HCT116 (cell line): ENCODE measurements around the gene CDH2. TPM values are rescaled to one million over a fixed set of nuclear protein-coding genes. Genes with fewer than 3 reads are reported as not detected.

Source experiments
- ATAC-seq: fragments of 200-7000 bp; cut with Tn5 transposase; 2 replicates; pipeline ENCODE4 v1.9.1; 2020; ENCODE audit warnings: mild to moderate bottlenecking, moderate library complexity
- BruUV-seq: library from RNA; stranded (reverse); fragments of 400-500 nt; replicated peaks from 2 replicates; lab custom pipeline; 2021; lab: Mats Ljungman, UMichigan
- CTCF ChIA-PET: fragments of 300-600 bp; sonication (Branson Sonifier 250); formaldehyde crosslinking; loops from one replicate; lab custom pipeline; 2021; ENCODE audit warnings: antibody characterized with exemption; lab: Charles Lee
- POLR2A ChIA-PET: fragments of 300-600, 350-600 bp; sonication (Branson Sonifier 250); formaldehyde crosslinking; loops from one replicate; lab custom pipeline; 2021; ENCODE audit warnings: antibody characterized with exemption; lab: Charles Lee
- RAD21 ChIA-PET, 2 experiments: fragments of 300-600 bp; sonication (Branson Sonifier 250); formaldehyde crosslinking; loops; one replicate each; lab custom pipeline; 2023; ENCODE audit warnings: low total read pairs in 2 of 2; ENCODE audit not compliant: uncharacterized antibody in 2 of 2, unreplicated experiment in 2 of 2, low non-redundant PET in 1 of 2; lab: Charles Lee
- DNase-seq: peaks from one replicate; pipeline ENCODE4 v3.0.0-alpha.2; 2010; ENCODE audit warnings: low read depth, low spot score
- H2AFZ ChIP-seq: fragments of 200-600 bp; shearing (Covaris generic), sonication (generic); 2 replicates; pipeline ENCODE4 v1.6.1; 2017; ENCODE audit warnings: low read depth, mixed run types, mixed read lengths, antibody characterized with exemption, low read length; ENCODE audit not compliant: poor library complexity, severe bottlenecking
- H3K27ac ChIP-seq: 2 replicates; pipeline ENCODE4 v1.5.1; 2012; ENCODE audit warnings: low read depth, low read length
- H3K27me3 ChIP-seq: fragments of 200-600 bp; sonication (generic); 2 replicates; pipeline ENCODE4 v1.6.1; 2016; ENCODE audit warnings: mixed run types, low read length, mixed read lengths; ENCODE audit not compliant: insufficient read depth
- H3K36me3 ChIP-seq, 2 experiments: fragments of 200-500 bp in 1 of 2; fragments of 200-600 bp in 1 of 2; sonication (Bioruptor generic) in 1 of 2; sonication (generic) in 1 of 2; 2 replicates each; pipeline versions ENCODE4 v1.5.1 to v1.6.1; 2014 to 2016; ENCODE audit warnings: low read length in 2 of 2, inconsistent platforms in 1 of 2, mixed read lengths in 1 of 2, mixed run types in 1 of 2; ENCODE audit not compliant: insufficient read depth in 2 of 2, control insufficient read depth in 1 of 2
- H3K4me1 ChIP-seq, 2 experiments: fragments of 200-600 bp in 1 of 2; sonication (generic) in 1 of 2; 2 replicates each; pipeline versions ENCODE4 v1.5.1 to v1.6.1; 2012 to 2017; ENCODE audit warnings: low read length in 2 of 2, inconsistent platforms in 1 of 2, mild to moderate bottlenecking in 1 of 2, mixed read lengths in 1 of 2, mixed run types in 1 of 2, moderate library complexity in 1 of 2; ENCODE audit not compliant: insufficient read depth in 2 of 2, control insufficient read depth in 1 of 2
- H3K4me2 ChIP-seq: fragments of 200-600 bp; sonication (generic); 2 replicates; pipeline ENCODE4 v1.6.1; 2017; ENCODE audit warnings: mixed run types, low read length, mixed read lengths
- H3K4me3 ChIP-seq, 2 experiments: fragments of 200-600 bp in 1 of 2; sonication (generic) in 1 of 2; replicated peaks in 1 of 2; 2 replicates each; pipeline ENCODE4 v1.5.1; 2011 to 2016; ENCODE audit warnings: low read length in 2 of 2, control low read depth in 1 of 2, low read depth in 1 of 2, mild to moderate bottlenecking in 1 of 2, mixed read lengths in 1 of 2, mixed run types in 1 of 2
- H3K79me2 ChIP-seq: fragments of 200-600 bp; sonication (generic); 2 replicates; pipeline ENCODE4 v1.6.1; 2017; ENCODE audit warnings: mild to moderate bottlenecking, mixed run types, low read length, moderate library complexity, mixed read lengths; ENCODE audit not compliant: insufficient read depth
- H3K9ac ChIP-seq: fragments of 200-600 bp; sonication (generic); 2 replicates; pipeline ENCODE4 v1.6.1; 2016; ENCODE audit warnings: low read length, mixed read lengths
- H3K9me2 ChIP-seq: fragments of 200-600 bp; sonication (generic), shearing (Covaris generic); 2 replicates; pipeline ENCODE4 v1.6.1; 2017; ENCODE audit warnings: mixed run types, mild to moderate bottlenecking, moderate library complexity; ENCODE audit not compliant: insufficient read depth
- H3K9me3 ChIP-seq, 2 experiments: fragments of 200-500 bp in 1 of 2; fragments of 200-600 bp in 1 of 2; sonication (Bioruptor generic) in 1 of 2; sonication (generic) in 1 of 2; 2 replicates each; pipeline ENCODE4 v1.6.1; 2014 to 2017; ENCODE audit warnings: low read length in 2 of 2, mixed read lengths in 2 of 2, inconsistent platforms in 1 of 2, low read depth in 1 of 2, mild to moderate bottlenecking in 1 of 2, mixed run types in 1 of 2, moderate library complexity in 1 of 2; ENCODE audit not compliant: control insufficient read depth in 1 of 2, insufficient read depth in 1 of 2
- H4K20me1 ChIP-seq: fragments of 200-600 bp; sonication (generic), shearing (Covaris generic); 2 replicates; pipeline ENCODE4 v1.6.1; 2017; ENCODE audit warnings: mixed run types, mild to moderate bottlenecking, moderate library complexity; ENCODE audit not compliant: insufficient read depth
- ATF3 ChIP-seq: IDR thresholded peaks from 2 replicates; pipeline ENCODE4 v1.6.1; 2012
- CBX3 ChIP-seq: IDR thresholded peaks from 2 replicates; pipeline ENCODE4 v1.6.1; 2012; ENCODE audit warnings: low read depth
- CEBPB ChIP-seq: IDR thresholded peaks from 2 replicates; pipeline ENCODE4 v1.6.1; 2012; ENCODE audit warnings: low read depth
- CTCF ChIP-seq, 3 experiments: fragments of 200-600 bp in 1 of 3; sonication (generic) in 1 of 3; IDR thresholded peaks in 2 of 3; conservative IDR thresholded peaks in 1 of 3; 2 replicates each; pipeline ENCODE4 v1.5.1; 2012 to 2017; ENCODE audit warnings: low read depth in 2 of 3, low read length in 2 of 3, antibody characterized with exemption in 1 of 3, borderline replicate concordance in 1 of 3, control low read depth in 1 of 3, mild to moderate bottlenecking in 1 of 3, mixed read lengths in 1 of 3, mixed run types in 1 of 3, moderate library complexity in 1 of 3; ENCODE audit not compliant: insufficient read depth in 1 of 3
- EGR1 ChIP-seq: IDR thresholded peaks from 2 replicates; pipeline ENCODE4 v1.6.1; 2012; ENCODE audit warnings: low read depth
- ELF1 ChIP-seq: IDR thresholded peaks from 2 replicates; pipeline ENCODE4 v1.6.1; 2012; ENCODE audit warnings: low read depth, borderline replicate concordance
- EZH2 ChIP-seq: fragments of 200-600 bp; sonication (generic); IDR thresholded peaks from 2 replicates; pipeline ENCODE4 v1.6.1; 2017; ENCODE audit warnings: antibody characterized with exemption, mixed run types
- EZH2phosphoT487 ChIP-seq: fragments of 200-600 bp; IDR thresholded peaks from 2 replicates; pipeline ENCODE4 v1.6.1; 2018; ENCODE audit warnings: antibody characterized with exemption, borderline replicate concordance
- JUND ChIP-seq: IDR thresholded peaks from 2 replicates; pipeline ENCODE4 v1.6.1; 2012
- MAX ChIP-seq: IDR thresholded peaks from 2 replicates; pipeline ENCODE4 v1.6.1; 2012
- POLR2A ChIP-seq: IDR thresholded peaks from 2 replicates; pipeline ENCODE4 v1.7.0; 2011; ENCODE audit warnings: borderline replicate concordance; ENCODE audit not compliant: insufficient read depth, insufficient read length; ENCODE audit errors: extremely low read depth
- POLR2AphosphoS5 ChIP-seq: IDR thresholded peaks from 2 replicates; pipeline ENCODE4 v1.6.1; 2011; ENCODE audit warnings: mild to moderate bottlenecking, low read depth, low read length, moderate library complexity
- RAD21 ChIP-seq: IDR thresholded peaks from 2 replicates; pipeline ENCODE4 v1.6.1; 2012; ENCODE audit warnings: low read depth, mild to moderate bottlenecking
- REST ChIP-seq: IDR thresholded peaks from 2 replicates; pipeline ENCODE4 v1.6.1; 2012; ENCODE audit warnings: low read depth
- SIN3A ChIP-seq: IDR thresholded peaks from 2 replicates; pipeline ENCODE4 v1.6.1; 2012; ENCODE audit warnings: low read depth
- SRF ChIP-seq: IDR thresholded peaks from 2 replicates; pipeline ENCODE4 v1.6.1; 2012; ENCODE audit warnings: low read depth
- TCF7L2 ChIP-seq: IDR thresholded peaks from 2 replicates; pipeline ENCODE4 v1.7.0; 2011; ENCODE audit warnings: borderline replicate concordance, inconsistent platforms; ENCODE audit not compliant: insufficient read depth, insufficient read length; ENCODE audit errors: extremely low read depth
- YY1 ChIP-seq: IDR thresholded peaks from 2 replicates; pipeline ENCODE4 v1.6.1; 2011; ENCODE audit warnings: low read length, low read depth, moderate library complexity, mild to moderate bottlenecking; ENCODE audit not compliant: insufficient replicate concordance; ENCODE audit errors: extremely low read depth
- ZFX ChIP-seq: fragments of 450-650 bp; IDR thresholded peaks from 2 replicates; pipeline ENCODE4 v1.6.1; 2017
- intact Hi-C: fragments of 100-400 bp; cut with micrococcal nuclease; formaldehyde crosslinking; loops from 2 replicates; pipeline ENCODE4 v1.10.0; 2022
- total RNA-seq: library from RNA; stranded (reverse); gene quantifications from one replicate; pipeline ENCODE4 v1.2.1, GENCODE V29; 2021; ENCODE audit not compliant: unreplicated experiment

Gene CDH2
- total RNA-seq, 1 experiment from 2014 or later = 0.15 TPM

- intact Hi-C loops = no loop called here
- H3K27me3 ChIP-seq = no peaks in the 10 kb centered on the region
- no peaks in the 10 kb centered on the region for H3K36me3 ChIP-seq
- H3K9me3 ChIP-seq = no peaks in the 10 kb centered on the region
- no peak overlapping the region for H2AFZ ChIP-seq
- H3K9me2 ChIP-seq = no peaks in the 10 kb centered on the region
- H4K20me1 ChIP-seq = no peaks in the 10 kb centered on the region
- H3K27ac ChIP-seq = no peak overlapping the region
- ATAC-seq (no peak), DNase-seq (no peak)
- ChIA-PET POLR2A (no interaction called here), CTCF (no interaction called here), RAD21 (no interaction called here)
- H3K4me3 ChIP-seq = no peak overlapping the region
- no TSS peak for BruUV-seq
- H3K79me2 ChIP-seq = no peaks in the 10 kb centered on the region
- H3K4me1 ChIP-seq = no peaks in the 10 kb centered on the region
- TF ChIP-seq POLR2A (no peak), CEBPB (no peak), MAX (no peak), ATF3 (no peak), REST (no peak), CBX3 (no peak), YY1 (no peak), ELF1 (no peak), EGR1 (no peak), ZFX (no peak), SIN3A (no peak), TCF7L2 (no peak), CTCF (IDR thresholded peaks at IDR 0.05 in 2 of 3, conservative IDR thresholded peaks at IDR 0.05 in 1 of 3; ENCODE audit: borderline replicate concordance in 1 of 3, insufficient read depth in 1 of 3, low read depth in 2 of 3, low read length in 2 of 3) (no peak), JUND (no peak), EZH2 (no peak), SRF (no peak), POLR2AphosphoS5 (no peak), RAD21 (no peak), EZH2phosphoT487 (no peak)
- H3K9ac ChIP-seq = no peak overlapping the region
- no peak overlapping the region for H3K4me2 ChIP-seq
These were observed 227.9 kb downstream of the CDH2 start for GRCh38 chr18:27948986-27949385.
